ENCODE measurements around the gene GNAI2.
"Not testable (repeated sequence)": the region's sequence is repeated elsewhere in the genome, so short reads cannot be mapped to it uniquely, and the experiment has no call there.

The GNAI2 gene

DNA sequence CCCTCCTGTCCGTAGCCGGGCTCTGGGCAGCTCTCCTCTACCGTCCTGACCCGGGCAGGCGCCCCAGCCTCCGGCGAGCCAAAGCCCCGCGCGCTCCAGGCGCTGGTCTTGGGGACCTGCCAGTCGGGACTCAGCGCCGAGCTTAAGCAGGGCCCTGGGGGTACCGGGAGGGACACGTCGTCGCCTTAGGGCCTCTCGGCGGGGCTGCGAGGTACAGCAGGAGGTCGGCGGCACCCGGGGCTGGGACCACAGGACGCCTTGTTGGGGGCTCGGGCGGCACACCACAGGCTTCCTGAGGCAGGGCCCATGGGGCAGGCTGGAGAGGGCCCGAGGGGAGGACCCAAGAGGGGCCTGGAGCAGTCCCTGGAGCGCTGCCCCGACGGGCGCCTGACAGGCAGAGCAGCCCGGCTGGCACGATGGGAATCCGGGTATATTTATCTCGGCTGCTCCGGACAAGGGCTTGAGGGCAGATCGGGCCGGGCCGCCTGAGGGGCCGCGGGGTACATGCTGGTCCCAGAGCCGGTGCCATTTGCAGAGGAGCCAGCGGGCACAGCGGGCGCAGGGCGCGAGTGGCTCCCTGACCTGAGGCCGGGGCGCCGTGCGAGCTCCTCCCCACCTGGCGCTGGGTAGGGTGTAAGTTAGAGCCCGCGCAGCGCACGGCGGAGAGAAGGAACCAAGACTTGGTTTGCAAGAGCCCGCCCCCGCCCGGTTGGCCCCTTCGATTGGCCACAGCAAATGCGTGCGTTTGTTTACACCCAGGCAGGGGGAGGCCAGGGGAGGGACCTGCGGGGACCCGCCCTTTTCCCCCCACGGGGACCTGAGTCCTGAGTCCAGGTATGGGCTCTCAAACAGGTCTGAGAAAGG lies 30.4 kb upstream of the GNAI2 start:
- Histone ChIP-seq H3K27ac (ENCODE audit: low read depth, low read length) (no peak overlapping the region), H3K36me3 (ENCODE audit: insufficient read depth, low read length) (no peaks in the 10 kb centered on the region), H2AFZ (ENCODE audit: low read length, unreplicated experiment) (no peak overlapping the region)

DNA sequence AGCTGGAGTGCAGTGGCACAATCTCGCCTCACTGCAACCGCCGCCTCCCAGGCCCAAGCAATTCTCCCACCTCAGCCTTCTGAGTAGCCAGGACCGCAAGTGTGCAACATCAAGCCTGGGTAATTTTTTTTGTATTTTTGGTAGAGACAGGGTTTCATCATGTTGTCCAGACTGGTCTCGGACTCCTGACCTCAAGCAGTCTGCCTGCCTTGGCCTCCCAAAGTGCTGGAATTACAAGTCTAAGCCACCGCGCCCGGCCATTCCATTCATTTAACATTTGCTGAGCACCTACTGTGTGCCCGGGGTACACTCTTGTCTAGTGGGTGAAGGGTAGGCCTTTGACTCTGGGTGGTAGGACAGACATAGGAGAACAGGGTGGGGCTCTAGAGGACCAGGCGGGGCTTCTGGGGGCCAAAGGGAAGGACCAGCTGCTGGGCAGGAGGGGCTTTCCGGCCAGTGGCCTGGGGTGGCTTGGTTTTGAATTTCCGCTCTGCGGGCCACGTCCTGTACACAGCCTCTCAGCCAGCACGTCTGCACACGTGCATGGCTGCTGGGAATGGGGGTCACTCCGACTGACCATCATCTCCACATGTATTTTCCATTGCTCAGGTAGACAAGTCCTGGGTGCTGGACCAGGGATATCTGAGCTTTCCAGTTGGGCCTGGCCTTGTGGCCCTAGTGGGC lies 28.5 kb upstream of the GNAI2 start:
- Histone ChIP-seq H3K36me3 (ENCODE audit: insufficient read depth, low read length) (no peaks in the 10 kb centered on the region), H3K4me3 (ENCODE audit: low read depth, low read length) (no peak overlapping the region), H3K27me3 (ENCODE audit: insufficient read depth, low read length) (peaks cover 34% of the 10 kb centered on the region), H2AFZ (ENCODE audit: low read length, unreplicated experiment) (no peak overlapping the region), H3K4me1 (ENCODE audit: control insufficient read depth, insufficient read depth, low read length, unreplicated experiment) (peaks cover 8% of the 10 kb centered on the region), H3K27ac (ENCODE audit: low read depth, low read length) (no peak overlapping the region), H3K79me2 (ENCODE audit: control insufficient read depth, insufficient read depth, low read length, unreplicated experiment) (no peaks in the 10 kb centered on the region)

More for the DNA sequence above, 30.4 kb upstream of the GNAI2 start:
- Histone ChIP-seq H3K4me1 (ENCODE audit: control insufficient read depth, insufficient read depth, low read length, unreplicated experiment) (peaks cover 3% of the 10 kb centered on the region), H3K79me2 (ENCODE audit: control insufficient read depth, insufficient read depth, low read length, unreplicated experiment) (no peaks in the 10 kb centered on the region), H3K4me3 (ENCODE audit: low read depth, low read length) (peak overlapping the region; percentile 66), H3K27me3 (ENCODE audit: insufficient read depth, low read length) (peaks cover 34% of the 10 kb centered on the region)

- H3K27ac ChIP-seq (ENCODE audit: low read depth, low read length), result no peak overlapping the region
- H3K4me1 ChIP-seq (ENCODE audit: control insufficient read depth, insufficient read depth, low read length, unreplicated experiment), result peaks cover 8% of the 10 kb centered on the region
- H3K36me3 ChIP-seq (ENCODE audit: insufficient read depth, low read length), result no peaks in the 10 kb centered on the region
- H2AFZ ChIP-seq (ENCODE audit: low read length, unreplicated experiment), result no peak overlapping the region
- peaks cover 30% of the 10 kb centered on the region for H3K27me3 ChIP-seq (ENCODE audit: insufficient read depth, low read length)
- no peak overlapping the region for H3K4me3 ChIP-seq (ENCODE audit: low read depth, low read length)
- H3K79me2 ChIP-seq (ENCODE audit: control insufficient read depth, insufficient read depth, low read length, unreplicated experiment), result no peaks in the 10 kb centered on the region
Observed at GRCh38 chr3:50208677-50209344, 27.2 kb upstream of the GNAI2 start.

DNA sequence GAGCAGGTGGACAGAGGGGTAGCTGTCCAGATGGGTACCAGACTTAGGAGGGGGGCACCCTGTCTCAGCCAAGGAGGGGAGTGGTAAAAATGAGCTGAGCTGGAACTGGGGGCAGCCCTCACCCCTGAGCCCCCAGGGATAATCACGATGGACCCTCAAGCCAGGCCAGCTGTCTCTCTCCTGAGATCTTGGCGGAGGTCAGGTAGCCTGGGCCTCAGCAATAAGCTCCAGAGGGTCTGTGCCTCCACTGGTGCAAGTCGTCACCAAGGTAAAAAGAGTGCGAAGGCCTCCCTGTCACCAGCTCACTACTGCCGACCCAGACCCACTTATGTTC lies 25.9 kb upstream of the GNAI2 start:
- H2AFZ ChIP-seq (ENCODE audit: low read length, unreplicated experiment), result no peak overlapping the region
- no peak overlapping the region for H3K27ac ChIP-seq (ENCODE audit: low read depth, low read length)
- H3K4me3 ChIP-seq (ENCODE audit: low read depth, low read length), result no peak overlapping the region
- H3K27me3 ChIP-seq (ENCODE audit: insufficient read depth, low read length), result peaks cover 17% of the 10 kb centered on the region
- H3K79me2 ChIP-seq (ENCODE audit: control insufficient read depth, insufficient read depth, low read length, unreplicated experiment), result no peaks in the 10 kb centered on the region
- H3K4me1 ChIP-seq (ENCODE audit: control insufficient read depth, insufficient read depth, low read length, unreplicated experiment), result peaks cover 5% of the 10 kb centered on the region
- no peaks in the 10 kb centered on the region for H3K36me3 ChIP-seq (ENCODE audit: insufficient read depth, low read length)

- Histone ChIP-seq H3K36me3 (ENCODE audit: insufficient read depth, low read length) (no peaks in the 10 kb centered on the region), H3K79me2 (ENCODE audit: control insufficient read depth, insufficient read depth, low read length, unreplicated experiment) (no peaks in the 10 kb centered on the region), H2AFZ (ENCODE audit: low read length, unreplicated experiment) (no peak overlapping the region), H3K27me3 (ENCODE audit: insufficient read depth, low read length) (peaks cover 11% of the 10 kb centered on the region), H3K27ac (ENCODE audit: low read depth, low read length) (no peak overlapping the region), H3K4me1 (ENCODE audit: control insufficient read depth, insufficient read depth, low read length, unreplicated experiment) (peaks cover 5% of the 10 kb centered on the region), H3K4me3 (ENCODE audit: low read depth, low read length) (no peak overlapping the region)
Observed at GRCh38 chr3:50210510-50211367, 25.3 kb upstream of the GNAI2 start.

GRCh38 chr3:50211368-50211717 lies 24.7 kb upstream of the GNAI2 start:
- H3K4me1 ChIP-seq (ENCODE audit: control insufficient read depth, insufficient read depth, low read length, unreplicated experiment); H3K27ac ChIP-seq (ENCODE audit: low read depth, low read length); H3K27me3 ChIP-seq (ENCODE audit: insufficient read depth, low read length); H3K79me2 ChIP-seq (ENCODE audit: control insufficient read depth, insufficient read depth, low read length, unreplicated experiment); H2AFZ ChIP-seq (ENCODE audit: low read length, unreplicated experiment); H3K4me3 ChIP-seq (ENCODE audit: low read depth, low read length); H3K36me3 ChIP-seq (ENCODE audit: insufficient read depth, low read length): not testable (repeated sequence)

DNA sequence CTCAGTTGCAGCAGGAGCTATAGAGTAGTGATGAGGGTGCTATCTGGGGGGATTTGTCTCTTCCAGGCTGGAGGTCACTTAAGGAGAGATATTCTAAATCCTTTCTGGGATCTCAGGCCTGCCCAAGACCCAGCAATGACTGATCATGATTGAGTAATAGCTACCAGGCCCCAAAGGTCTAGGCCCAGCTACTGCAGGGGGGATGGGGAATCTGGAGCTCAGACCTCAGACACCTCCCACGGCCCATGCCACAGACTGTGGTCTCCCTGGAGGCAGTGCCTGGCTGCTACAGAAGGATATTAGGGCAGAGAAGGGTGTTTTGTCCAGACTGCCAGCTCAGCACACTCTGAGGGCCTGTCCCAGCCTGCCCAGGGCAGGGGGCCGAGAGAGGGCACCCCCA lies 24.1 kb upstream of the GNAI2 start:
- Histone ChIP-seq H2AFZ (ENCODE audit: low read length, unreplicated experiment) (no peak overlapping the region), H3K27ac (ENCODE audit: low read depth, low read length) (no peak overlapping the region), H3K4me3 (ENCODE audit: low read depth, low read length) (no peak overlapping the region), H3K79me2 (ENCODE audit: control insufficient read depth, insufficient read depth, low read length, unreplicated experiment) (no peaks in the 10 kb centered on the region), H3K4me1 (ENCODE audit: control insufficient read depth, insufficient read depth, low read length, unreplicated experiment) (peaks cover 5% of the 10 kb centered on the region), H3K27me3 (ENCODE audit: insufficient read depth, low read length) (no peaks in the 10 kb centered on the region), H3K36me3 (ENCODE audit: insufficient read depth, low read length) (no peaks in the 10 kb centered on the region)

GRCh38 chr3:50212502-50212901 lies 23.5 kb upstream of the GNAI2 start:
- no peak overlapping the region for H3K4me3 ChIP-seq (ENCODE audit: low read depth, low read length)
- no peaks in the 10 kb centered on the region for H3K27me3 ChIP-seq (ENCODE audit: insufficient read depth, low read length)
- H3K4me1 ChIP-seq (ENCODE audit: control insufficient read depth, insufficient read depth, low read length, unreplicated experiment), result peaks cover 5% of the 10 kb centered on the region
- no peak overlapping the region for H3K27ac ChIP-seq (ENCODE audit: low read depth, low read length)
- no peaks in the 10 kb centered on the region for H3K79me2 ChIP-seq (ENCODE audit: control insufficient read depth, insufficient read depth, low read length, unreplicated experiment)
- H3K36me3 ChIP-seq (ENCODE audit: insufficient read depth, low read length), result no peaks in the 10 kb centered on the region
- no peak overlapping the region for H2AFZ ChIP-seq (ENCODE audit: low read length, unreplicated experiment)

GRCh38 chr3:50212971-50213370 lies 23.0 kb upstream of the GNAI2 start:
- no peaks in the 10 kb centered on the region for H3K79me2 ChIP-seq (ENCODE audit: control insufficient read depth, insufficient read depth, low read length, unreplicated experiment)
- H3K36me3 ChIP-seq (ENCODE audit: insufficient read depth, low read length), result no peaks in the 10 kb centered on the region
- no peak overlapping the region for H3K27ac ChIP-seq (ENCODE audit: low read depth, low read length)
- H3K27me3 ChIP-seq (ENCODE audit: insufficient read depth, low read length), result no peaks in the 10 kb centered on the region
- H3K4me1 ChIP-seq (ENCODE audit: control insufficient read depth, insufficient read depth, low read length, unreplicated experiment), result peaks cover 5% of the 10 kb centered on the region
- H2AFZ ChIP-seq (ENCODE audit: low read length, unreplicated experiment), result no peak overlapping the region
- no peak overlapping the region for H3K4me3 ChIP-seq (ENCODE audit: low read depth, low read length)

DNA sequence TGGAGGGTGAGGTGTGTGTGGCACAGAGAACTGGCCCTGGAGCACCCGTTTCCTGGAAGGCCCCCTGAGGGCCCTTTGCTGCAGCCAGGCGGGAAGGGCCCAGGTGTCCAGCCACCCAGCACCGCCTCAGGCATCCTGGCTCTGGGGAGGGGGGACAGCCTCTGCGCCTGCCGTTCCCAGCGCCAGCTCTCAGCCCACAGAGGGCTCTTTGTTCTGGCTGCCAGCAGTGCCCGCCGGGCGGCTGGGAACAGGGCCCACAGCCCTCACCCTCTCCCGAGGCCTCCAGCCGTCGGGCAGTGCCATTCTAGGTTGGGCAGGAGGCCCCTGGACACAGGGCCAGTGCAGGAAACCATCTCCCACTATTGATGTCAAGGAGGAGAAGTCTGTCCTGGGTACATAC lies 22.6 kb upstream of the GNAI2 start:
- H2AFZ ChIP-seq (ENCODE audit: low read length, unreplicated experiment), result no peak overlapping the region
- no peaks in the 10 kb centered on the region for H3K27me3 ChIP-seq (ENCODE audit: insufficient read depth, low read length)
- peaks cover 5% of the 10 kb centered on the region for H3K4me1 ChIP-seq (ENCODE audit: control insufficient read depth, insufficient read depth, low read length, unreplicated experiment)
- H3K36me3 ChIP-seq (ENCODE audit: insufficient read depth, low read length), result no peaks in the 10 kb centered on the region
- no peak overlapping the region for H3K27ac ChIP-seq (ENCODE audit: low read depth, low read length)
- H3K79me2 ChIP-seq (ENCODE audit: control insufficient read depth, insufficient read depth, low read length, unreplicated experiment), result no peaks in the 10 kb centered on the region
- H3K4me3 ChIP-seq (ENCODE audit: low read depth, low read length), result no peak overlapping the region

Data from ACC112 (cell line).